ENCODE data around the gene MYO1E.

DNA sequence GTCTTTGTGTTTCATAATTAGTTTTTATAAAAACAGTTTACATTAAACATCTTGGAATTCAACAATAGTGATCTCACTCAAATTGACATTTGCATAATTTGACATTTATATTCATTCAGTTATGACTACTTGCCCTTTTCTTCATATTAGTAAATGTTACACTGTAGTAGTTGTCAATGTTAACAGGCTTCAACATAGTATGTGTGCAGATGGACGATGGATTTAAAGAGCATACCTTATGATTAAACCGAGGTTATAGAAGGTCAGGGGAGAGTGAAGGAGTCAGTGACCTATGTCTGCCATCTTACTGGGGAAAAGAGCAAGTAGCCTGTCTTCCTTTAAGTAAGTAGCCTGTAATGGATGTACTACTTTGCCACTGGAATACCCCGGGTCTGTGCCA lies 276.2 kb downstream of the MYO1E start:
- TF ChIP-seq, protein P1, sequence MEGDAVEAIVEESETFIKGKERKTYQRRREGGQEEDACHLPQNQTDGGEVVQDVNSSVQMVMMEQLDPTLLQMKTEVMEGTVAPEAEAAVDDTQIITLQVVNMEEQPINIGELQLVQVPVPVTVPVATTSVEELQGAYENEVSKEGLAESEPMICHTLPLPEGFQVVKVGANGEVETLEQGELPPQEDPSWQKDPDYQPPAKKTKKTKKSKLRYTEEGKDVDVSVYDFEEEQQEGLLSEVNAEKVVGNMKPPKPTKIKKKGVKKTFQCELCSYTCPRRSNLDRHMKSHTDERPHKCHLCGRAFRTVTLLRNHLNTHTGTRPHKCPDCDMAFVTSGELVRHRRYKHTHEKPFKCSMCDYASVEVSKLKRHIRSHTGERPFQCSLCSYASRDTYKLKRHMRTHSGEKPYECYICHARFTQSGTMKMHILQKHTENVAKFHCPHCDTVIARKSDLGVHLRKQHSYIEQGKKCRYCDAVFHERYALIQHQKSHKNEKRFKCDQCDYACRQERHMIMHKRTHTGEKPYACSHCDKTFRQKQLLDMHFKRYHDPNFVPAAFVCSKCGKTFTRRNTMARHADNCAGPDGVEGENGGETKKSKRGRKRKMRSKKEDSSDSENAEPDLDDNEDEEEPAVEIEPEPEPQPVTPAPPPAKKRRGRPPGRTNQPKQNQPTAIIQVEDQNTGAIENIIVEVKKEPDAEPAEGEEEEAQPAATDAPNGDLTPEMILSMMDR (IDR thresholded peaks at IDR 0.05) = no peak
- TF ChIP-seq POLR2A (IDR thresholded peaks at IDR 0.05) = no peak

Measured in sigmoid colon (tissue), 3 donors.